Hematopoietic multipotent progenitor cell treated with erythropoietin and hydrocortisone succinate and interleukin-3 and kit ligand, for 8 days (in vitro differentiated cells): ENCODE results near the gene RETREG1.
"Not testable (repeated sequence)": the region's sequence is repeated elsewhere in the genome, so short reads cannot be mapped to it uniquely, and the experiment has no call there.

Experiments used
- DNase-seq: peaks from one replicate; pipeline ENCODE4 v3.0.0-alpha.2; 2015

Gene RETREG1

DNA sequence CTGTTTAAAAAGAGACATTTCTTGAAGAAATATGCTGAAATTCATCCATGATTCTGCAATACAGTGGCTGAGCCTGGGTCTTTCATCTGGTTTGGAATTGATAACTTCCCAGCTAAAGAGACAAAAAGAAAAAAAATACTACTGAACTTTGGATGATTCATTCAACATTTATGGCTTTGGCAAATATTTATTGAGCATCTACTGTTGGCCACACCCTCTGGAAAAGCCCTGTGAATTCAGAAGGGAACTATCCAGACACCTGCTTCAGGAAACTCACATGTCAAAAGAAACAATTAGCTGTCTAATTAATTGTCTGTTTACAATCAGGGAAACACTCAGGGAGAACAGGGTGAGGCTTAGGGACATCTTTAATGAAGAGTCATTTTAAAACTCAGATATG is 133.4 kb downstream of the RETREG1 start:
- DNase-seq = no peak

DNA sequence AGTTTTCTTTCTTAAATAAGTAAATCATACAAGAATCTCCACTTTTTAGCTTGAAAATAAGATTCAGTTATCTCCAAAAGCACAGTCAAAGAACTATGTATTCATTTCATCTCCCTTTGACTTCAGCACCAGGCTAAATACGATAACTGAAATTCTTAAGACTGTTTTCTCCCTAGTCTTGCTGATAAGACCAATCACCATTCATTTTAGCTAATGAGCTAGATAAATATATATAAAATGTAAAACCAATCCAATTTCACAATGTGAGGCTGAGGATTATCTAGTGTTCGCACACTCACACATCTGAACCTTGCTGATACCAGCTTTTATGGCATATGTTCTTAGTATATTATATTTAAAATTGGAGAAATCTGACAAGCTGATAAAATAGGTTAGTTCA is 133.9 kb downstream of the RETREG1 start:
- DNase-seq = peak; percentile 90

DNA sequence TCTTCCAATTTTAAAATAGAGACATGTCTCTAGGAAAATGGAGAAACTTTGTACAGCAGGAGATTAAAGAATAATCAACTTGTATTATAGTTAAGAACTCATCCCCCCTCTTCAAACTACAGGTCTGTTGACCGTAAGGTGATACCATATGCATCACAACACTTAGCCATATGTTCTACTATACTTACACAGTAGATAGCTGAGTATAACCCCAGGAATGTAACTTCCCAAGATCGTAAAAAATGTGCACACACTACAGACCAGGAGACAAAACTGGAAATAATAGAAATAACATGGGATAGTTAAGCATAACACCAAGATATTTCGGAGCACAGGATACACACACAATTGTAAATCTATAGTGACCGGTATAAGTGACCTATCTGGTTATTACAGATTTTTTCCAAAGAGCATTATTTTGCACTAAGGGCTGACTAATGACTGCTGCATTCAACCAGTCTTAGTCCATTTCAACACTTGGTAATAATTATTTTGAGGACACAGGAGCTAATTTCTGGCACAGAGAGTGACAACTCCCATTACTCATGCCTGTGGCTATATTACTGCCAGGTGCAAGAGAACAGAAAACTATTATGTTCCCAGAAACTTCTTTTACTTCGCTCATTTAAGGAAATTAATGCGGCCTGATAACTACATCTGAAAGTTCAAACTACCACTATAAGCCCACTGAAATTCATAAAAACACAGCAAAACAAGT is 135.8 kb downstream of the RETREG1 start:
- DNase-seq = no peak

DNA sequence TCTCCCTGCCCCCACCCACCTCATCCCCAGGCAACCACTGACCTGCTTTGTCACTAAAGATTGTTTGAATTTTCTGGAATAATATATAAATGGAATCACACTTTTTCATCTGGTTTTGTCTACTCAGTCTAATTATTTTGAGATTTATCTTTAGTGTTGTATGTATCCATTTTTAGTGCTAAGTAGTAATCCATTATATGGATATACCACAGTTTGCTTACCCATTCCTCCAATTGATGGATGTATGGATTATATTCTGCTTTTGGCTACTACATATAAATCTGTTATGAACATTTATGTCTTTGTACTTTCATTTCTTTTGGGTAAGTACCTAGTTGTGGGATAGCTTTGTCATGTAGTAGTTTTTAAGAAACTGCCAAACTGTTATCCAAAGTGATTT is 136.7 kb downstream of the RETREG1 start:
- no peak for DNase-seq

DNA sequence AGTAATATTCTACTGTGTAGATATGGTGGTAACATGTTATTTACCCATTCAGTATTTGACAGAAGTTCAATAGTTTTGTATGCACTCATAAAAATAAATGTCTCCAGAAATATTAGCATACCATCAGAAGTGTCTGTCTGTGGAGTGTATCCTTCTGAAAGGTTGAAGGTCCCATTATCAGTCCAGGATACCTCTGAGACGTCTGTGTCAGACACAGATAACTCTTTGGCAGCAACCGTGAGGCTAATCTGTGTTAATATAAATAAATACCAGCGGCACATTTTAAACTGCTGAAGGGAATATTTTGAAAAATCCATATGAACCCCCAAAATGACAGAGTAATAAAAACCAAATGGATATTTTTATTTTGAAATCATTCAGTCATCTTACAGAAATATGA is 139.3 kb downstream of the RETREG1 start:
- peak; percentile 72 for DNase-seq

DNA sequence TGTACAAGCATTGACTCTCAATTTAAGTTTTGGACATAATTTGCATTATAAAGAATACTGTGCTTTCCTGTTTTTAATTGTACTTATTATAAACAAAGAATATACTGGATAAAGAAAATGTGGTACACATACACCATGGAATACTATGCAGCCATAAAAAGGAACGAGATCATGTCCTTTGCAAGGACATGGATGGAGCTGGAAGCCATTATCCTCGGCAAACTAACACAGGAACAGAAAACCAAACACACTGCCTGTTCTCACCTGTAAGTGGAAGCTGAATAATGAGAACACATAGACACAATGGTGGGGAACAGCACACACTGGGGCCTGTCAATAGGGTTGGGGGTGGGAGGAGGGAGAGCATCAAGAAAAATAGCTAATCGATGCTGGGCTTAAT is 140.4 kb downstream of the RETREG1 start:
- DNase-seq = not testable (repeated sequence)

DNA sequence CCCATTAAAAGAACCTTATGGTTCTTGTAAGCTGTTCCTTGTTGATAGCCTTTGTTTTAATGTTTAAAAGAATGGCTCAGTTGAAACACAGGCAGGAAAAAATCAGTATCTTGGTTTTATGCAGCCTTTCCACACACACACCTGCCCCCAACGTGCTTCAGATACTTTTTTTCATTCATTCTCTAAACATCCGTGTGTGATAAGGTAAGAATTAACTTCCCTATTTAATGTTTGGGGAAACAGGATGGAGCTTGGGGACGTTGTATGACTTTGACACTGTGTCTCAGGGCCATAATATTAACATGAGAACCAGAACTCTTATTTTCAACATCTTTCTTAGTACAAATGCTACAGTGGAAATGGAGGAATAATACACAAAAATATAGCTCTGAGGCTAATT is 145.4 kb downstream of the RETREG1 start:
- no peak for DNase-seq

DNA sequence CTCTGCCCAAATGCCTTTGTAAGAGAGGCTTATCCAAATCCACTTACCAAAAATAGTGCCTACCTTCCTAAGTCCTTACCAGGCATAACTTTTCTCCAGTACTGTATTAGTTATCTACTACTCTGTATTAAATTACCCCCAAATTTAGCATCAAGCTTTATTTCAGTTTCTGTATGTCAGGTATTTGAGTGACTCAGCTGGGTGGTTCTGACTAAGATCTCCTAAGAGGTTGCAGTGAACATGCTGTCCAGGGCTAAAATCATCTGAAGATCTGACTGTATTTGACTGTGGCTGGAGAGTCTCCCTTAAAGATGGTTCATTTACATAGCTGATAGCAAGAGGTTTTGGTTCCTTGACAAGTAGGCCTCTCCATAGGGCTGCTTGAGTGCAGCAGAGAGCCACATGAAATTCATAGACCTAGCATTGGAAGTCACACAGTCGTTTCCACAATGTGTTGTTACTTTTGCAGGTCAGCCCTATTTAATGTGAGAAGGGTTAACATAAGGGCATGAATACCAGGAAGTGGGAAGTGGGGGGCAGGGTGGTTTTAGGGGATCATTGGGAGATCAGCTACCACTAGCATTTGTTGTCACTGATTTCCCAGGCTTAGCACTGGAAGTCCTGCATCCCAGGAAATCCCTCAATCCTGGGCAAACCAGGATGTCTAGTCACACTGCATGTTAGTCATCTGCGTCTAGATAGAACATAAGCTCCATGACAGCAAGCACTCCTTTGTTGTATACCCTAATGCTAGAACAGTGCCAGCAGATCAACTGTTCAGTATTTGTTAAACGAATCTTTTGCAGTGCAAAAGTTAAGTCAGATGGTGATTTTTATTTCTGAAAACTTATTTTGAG is 149.2 kb downstream of the RETREG1 start:
- DNase-seq = peak; percentile 49

DNA sequence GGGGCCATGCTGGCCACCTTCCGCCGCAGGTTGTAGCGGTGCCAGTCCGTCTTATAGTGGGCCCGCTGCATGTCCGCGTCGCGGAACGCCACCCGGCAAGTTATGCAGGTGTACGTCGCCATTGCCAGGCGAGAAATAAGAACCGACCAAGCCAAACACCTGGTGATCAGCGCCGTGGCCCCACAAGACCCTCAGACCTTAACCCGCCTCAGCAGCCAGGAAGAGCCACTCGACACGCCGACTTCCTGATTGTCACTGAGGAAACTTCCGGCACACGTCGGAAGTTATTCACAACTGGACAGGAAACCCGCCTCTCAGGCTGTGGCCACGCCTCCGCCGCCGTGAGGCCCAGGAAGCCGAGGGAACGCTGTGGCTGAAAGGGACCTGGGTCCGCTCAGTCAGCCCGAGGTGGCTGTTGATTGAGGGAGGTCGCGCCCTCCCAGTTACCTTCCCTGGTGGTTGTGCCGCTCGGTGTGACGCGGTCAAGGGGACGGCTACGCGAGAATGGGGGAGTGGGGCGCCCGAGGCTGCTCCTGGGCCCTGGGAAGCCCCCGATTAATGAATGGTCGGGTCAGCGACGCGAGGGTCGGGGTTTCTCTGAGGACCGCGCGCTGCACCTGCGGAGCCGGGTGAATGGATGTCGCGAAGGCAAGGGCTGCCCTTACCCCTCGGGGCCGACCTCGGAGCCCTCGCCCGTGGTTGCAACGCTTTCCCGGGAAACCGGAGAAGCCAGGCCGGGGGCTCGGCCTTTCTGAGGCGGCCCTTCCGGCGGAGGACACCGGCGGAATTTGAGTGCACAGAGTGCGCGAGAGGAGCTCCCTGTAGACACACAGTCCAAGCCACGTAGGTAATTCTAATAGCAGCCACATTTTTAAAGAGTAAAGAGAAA is 151.0 kb downstream of the RETREG1 start, which contains the start of gene ZNF622:
TSS of gene ZNF622 (minus strand) at position 257 of the 889 bp plus-strand sequence. CDS start at position 122, 135 bp downstream.
- DNase-seq = peak; percentile 95

DNA sequence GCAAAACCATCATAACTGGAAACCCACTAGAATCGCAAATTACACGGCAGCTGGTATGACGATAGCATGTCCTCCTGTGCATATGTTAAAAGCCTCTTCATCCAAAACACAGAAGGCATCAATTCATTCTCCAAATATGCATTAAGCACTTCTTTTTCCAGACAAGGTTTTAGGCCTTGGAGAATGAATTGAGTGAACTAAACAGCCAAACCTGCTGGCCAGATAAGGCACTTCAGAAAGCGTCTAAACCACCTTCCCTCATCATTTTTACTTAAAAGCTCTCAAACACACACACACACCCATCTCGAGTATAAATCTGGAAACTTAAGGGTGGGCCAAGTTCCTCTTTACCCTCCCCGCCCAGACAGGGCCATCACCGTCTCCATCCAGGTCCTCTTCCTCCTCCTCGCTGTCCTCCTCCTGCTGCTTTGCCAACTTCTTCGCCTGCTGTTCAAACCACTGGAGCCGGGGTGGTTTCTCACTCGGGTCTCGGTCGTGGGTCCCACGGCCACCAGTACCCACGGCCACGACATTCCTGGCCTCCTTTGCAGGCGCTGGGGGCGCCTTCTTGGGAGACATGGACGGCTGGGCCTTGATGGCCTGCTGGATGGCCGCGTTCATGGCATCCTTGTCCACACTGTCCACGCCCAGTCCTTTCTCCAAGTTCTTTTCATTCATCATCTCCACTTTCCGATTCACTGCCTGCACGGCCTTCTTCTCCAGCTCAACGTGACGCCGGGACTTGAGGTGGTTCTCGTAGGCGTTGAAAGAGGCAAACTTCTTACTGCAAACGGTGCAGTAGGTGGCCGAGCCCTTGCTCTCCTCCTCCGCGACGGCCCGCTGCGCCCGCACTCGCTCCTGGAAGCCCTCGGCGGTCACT is 151.9 kb downstream of the RETREG1 start:
- no peak for DNase-seq

DNA sequence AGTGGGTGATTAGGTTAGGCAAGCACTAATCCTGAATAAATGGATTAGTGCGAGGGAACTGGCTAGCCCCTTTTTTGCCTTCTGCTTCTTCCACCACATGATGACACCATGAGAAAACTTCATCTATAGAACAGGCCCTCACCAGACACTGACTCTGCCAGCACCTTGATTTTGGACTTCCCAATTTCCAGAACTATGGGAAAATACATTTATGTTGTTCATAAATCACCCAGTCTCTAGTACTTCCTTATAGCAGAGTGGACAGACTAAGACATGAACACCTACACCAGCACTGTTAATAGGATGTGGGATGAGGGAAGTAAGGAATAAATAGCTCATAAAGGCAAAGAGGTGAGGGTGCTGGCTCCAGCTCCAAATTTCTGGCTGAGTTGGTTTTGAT is 152.6 kb downstream of the RETREG1 start:
- DNase-seq = no peak

DNA sequence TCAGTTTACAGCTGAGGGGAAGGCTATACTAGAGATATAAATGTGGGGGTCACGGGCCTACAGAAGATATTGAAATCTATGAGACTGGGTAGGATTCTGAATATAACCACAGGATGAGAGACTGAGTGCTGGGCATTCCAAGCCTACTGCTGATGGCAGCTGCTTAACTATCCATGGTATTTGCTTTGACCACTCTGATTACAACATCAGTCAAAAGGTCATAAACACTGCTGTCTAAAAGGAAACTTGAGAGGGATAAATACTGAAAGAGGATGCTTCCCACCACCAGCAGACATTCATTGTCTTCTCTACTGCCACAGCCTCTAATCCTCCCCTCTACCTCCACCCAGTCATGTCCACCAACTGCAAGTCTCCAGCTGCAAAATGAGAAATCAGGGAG is 155.0 kb downstream of the RETREG1 start:
- DNase-seq = no peak

DNA sequence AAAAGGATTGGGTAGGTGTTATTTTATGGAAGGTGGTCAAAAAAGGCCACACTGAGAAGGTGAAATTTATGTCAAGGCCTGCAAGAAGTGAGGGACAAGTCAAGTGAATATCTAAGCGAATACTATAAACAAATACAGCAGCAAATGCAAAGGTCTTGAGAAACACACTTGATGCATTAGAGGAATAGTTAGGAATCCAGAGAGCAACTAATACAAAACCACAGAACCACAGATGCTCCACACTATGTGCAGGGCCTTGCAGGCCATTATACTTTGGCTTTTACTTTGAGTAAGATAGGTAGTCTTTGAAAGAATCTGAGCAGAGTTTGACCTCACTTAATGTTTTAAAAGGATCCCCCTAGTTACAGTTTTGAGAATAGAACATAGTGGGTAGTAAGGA is 155.8 kb downstream of the RETREG1 start:
- no peak for DNase-seq

DNA sequence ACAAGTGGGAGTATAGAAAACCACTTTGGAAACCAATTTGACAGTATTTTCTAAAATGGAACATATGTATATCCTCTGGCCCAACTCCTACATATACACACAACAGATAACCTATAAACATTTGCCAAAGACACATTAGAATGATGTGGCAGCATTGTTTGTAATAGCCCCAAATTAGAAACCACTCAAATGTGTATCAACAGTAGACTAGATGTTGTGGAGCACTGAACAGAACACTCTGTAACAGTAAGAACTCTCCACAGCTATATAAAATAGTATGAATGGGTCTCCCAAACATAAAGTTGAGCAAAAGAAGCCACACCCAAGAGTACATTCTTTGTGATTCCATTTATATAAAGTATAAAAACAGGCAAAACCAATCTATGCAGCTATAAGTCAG is 157.3 kb downstream of the RETREG1 start:
- DNase-seq = no peak

DNA sequence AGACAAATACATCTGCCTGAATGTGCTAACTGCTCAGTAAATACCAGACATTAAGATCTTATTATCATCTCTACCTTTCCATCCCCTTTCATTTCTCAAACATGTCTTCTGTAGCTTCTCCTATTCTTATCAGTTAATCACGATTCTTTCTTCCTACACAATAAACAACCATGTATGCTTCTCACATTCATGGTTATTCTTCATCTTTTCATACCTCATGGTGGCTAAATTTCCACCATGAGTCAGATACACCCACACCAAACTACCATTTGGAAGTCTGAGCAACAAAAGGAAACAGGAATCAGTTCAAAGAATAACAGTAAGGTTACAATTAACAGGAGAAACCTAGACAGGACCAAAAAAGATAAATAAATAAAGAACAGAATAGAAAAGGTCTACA is 158.9 kb downstream of the RETREG1 start:
- no peak for DNase-seq

DNA sequence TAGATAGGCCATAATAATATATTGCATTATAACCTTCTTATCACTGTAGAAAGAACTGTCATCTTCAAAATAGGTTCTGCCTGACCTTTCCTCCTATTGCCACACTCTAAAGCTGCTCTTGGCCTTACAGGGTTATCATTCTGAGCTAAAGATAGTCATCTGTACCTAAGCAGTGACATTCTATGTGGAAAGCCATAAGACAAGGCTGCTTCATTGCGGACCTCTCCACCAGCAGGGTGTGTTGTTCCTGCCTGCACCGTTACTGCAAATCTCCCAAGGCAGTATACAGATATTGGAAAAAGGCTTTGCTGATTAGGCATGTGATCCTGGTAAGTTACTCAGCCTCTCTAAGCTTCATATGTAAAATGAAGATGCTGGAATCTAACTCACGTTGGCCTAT is 159.3 kb downstream of the RETREG1 start:
- DNase-seq = no peak

DNA sequence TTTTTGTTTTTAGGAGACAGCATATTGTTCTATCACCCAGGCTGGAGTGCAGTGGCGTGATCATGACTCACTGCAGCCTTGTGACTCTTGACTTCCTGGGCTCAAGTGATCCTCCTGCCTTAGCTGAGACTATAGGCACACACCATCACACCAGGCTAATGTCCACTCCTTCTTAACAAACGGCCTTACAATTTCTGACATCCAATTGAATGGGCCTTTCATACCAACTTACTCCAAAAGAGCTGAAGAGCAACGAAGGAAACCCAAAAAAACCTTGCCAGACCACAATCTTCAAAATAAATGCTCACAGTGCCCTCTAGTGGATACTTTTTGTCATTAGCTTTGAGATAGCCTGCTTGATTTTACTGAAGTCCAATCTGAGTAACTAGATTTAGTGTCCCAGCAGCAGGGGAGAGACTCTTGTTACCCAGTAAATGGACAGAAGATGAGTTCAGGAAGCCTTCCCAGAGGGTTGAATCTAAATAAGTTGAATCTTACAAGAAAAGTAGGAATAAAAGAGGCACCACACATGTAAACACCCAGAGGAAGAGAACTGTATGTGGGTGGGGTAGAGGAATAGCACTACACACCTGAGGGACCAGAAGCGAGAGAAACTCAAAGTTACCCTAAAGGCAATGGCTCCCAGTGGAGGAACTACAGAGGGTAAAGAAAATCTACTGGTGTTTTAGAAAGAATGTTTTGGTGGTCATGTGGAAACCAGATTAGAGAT is 160.5 kb downstream of the RETREG1 start:
- DNase-seq = peak; percentile 82

DNA sequence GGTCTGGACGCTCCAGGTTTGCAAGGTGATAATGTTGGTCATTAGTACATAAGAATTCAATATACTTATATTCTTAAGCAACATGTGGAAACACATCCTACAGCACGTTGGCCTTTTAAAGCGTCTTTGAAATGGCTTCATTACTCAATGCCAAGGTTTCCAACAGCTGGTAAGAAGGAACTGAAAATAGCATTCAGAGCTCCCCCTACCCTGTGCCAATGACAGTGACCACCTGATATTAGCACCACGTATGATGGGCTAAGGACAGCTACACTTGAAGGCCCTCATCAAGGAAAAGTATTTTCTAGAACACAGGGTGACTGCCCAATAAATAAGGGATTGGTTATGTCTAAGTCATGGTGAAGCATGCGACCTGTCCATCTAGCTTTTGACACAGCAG is 161.1 kb downstream of the RETREG1 start:
- no peak for DNase-seq

DNA sequence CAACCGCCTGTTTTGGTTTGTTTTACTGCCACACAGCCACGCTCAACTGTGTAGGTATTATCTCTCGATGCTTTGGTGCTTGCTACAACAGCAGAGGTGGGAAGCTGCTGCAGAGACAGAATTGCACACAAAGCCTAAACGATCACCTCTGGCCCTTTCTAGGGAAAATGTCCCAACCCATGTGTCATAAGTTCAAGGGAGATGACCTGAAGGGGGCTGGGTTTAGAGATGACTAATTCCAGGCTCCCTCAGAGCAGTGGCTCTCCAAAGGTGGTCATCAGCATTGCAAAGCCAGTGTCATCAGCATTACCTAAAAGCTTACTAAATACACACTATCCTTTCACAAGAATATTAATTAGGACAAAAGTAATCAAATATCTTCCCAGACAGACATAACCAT is 162.1 kb downstream of the RETREG1 start:
- DNase-seq = no peak

DNA sequence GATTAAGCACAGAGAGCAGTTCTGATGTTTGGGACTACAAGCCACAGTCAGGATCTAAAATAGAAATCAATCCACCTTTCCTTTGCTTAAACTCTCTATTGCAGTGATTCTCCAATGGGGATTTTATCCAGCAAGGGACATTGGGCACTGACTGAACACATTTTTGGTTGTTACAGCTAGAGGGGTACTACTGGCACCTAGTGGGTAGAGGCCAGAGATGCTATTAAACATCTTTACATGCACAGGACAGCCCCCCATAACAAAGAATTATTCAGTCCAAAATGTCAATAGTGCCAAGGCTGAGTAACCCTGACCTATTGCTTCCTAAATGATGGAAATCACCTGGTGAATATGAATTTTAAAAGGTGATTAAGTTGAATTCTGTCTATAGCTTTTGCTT is 163.2 kb downstream of the RETREG1 start:
- DNase-seq = no peak

DNA sequence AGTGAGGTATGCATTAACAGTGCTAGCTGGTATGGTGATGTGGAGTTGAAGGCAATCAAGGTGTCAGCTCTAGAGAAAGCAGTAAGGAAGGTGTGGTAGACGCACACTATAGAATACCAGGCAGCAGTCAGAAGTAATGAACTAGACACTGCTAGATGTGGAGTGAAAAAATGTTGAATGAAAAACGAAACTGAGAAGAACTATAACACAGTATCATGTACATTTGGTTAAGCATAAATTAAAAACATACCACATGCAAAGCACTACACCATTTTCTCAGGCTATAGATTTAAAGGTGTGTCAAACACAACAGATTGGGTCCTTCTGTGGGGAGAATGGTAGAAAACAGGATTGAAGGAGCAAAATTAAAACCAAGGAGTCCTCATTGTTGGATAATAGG is 166.6 kb downstream of the RETREG1 start:
- no peak for DNase-seq

DNA sequence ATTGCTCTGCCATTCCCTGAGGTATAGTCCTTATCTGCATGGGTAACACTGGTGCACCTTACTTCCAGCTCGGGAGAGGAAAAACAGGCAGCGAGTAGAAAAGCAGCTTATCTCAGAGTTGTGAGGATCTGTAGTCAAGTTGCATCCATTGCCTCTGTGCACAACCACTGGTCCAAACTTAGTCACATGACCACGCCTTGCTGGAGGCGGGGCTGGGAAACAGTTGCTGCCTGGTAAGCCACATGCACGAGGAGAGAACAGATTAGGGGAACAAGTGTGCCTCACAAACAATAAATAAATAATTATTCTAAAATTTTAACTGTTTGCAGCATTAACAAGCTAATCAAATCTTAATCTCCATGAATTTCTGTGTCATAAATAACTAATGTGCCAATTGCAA is 169.8 kb downstream of the RETREG1 start:
- DNase-seq = peak; percentile 49
